Activated CD4-positive, alpha-beta T cell treated with anti-CD3 and anti-CD28 coated beads, Interleukin-2, Interleukin-4, amounts not matched to agents 100 ng/mL and 50 ng/mL, durations not matched to agents 16 hours and 8 hours (primary cell): Measurements from ENCODE around the gene GAPDH.
A peak's percentile ranks its signal among the peaks of the same experiment; 100 is the strongest.
"Not testable (repeated sequence)": the region's sequence is repeated elsewhere in the genome, so short reads cannot be mapped to it uniquely, and the experiment has no call there.

ENCODE experiments used
- DNase-seq: peaks from one replicate; pipeline ENCODE4 v3.0.0-alpha.2; 2020; ENCODE audit warnings: low spot score

Gene GAPDH

DNA sequence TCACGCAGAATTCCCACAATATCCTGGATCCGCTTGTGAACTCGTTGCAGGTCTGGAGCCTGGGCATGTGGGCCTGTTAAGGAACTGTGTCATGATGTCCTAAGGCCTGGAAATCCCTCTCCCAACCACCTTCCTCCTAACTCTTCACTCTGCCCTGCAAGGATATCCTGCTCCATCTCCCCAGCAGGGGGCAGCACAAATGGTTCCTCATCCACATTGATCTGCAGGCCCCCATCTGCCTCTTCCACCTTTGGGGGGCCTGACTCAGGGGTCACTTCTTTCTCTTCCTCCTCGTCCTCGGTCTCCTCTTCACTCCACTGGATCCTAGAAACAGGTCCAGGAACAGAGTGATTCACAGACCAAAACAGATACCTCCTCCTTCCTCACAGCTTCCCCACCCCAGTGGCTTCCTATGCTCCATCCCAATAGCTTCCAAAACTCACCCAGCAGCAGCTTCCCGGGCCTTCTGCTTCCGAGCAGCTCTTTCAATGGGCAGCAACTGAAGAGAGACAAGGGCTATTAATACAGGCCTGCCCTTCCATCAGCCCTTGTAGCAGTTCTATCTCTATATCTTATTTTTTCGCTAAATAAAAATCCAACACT, 29.2 kb downstream of the GAPDH start:
- DNase-seq: peak; percentile 56

DNA sequence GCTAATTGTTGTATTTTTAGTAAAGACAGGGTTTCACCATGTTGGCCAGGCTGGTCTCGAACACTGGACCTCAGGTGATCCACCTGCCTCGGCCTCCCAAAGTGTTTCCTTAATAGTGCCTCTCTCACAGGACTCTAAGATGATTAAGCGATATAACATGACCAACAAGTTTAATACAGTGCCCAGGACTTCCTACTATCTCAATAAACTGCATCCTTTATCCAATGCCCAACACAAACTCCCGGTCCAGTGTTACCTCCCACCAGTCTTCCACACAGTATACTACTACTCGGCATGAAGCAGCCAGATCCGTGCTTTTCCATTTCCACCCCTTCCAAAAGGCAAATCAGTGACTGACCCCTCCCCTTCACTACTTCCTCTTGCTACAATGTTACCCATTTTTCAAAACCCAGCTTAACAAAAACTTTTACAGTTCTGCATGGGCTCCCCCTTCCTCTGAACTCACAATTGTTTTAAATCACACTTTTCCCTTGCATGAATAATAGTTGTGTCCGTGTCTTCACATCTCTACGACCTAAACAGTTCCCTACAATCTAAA, 32.9 kb downstream of the GAPDH start:
- no peak for DNase-seq

DNA sequence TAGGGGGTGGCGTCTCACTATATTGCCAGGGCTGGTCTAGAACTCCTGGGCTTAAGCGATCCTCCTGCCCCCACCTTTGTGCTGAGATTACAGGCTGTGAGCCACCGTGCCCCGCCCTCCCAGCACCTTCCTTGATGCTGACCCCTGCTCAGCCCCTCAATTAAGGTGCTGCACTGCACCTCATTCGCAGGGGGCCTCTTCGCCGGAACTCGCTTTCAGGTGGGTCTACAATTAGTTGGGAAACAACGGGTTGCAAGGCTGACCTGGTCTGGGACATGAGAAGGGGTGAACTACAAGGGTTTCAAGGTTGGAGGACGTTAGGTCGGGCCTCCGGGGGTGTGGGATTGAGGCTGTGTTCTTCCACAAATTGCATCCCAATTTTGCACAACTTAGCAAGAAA, 35.0 kb downstream of the GAPDH start:
- DNase-seq: no peak

DNA sequence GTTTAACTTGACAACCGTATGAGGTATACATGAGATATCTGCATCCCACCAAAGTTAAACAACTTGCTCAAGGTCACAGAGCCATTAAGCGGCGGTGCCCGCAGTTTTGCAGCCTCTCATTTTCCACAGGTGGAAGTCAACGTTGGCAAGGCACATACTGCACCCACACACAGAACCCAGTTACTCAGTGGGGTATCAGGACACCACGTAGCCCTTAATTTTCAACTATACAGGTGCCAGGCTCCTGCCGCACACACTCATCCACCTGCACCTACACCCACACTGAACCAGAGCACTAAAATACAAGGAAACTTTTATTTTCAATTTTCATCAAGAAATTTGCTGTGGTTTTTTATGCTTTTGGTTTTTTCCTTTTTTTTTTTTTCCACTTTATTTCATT, 35.5 kb downstream of the GAPDH start:
- DNase-seq: no peak

DNA sequence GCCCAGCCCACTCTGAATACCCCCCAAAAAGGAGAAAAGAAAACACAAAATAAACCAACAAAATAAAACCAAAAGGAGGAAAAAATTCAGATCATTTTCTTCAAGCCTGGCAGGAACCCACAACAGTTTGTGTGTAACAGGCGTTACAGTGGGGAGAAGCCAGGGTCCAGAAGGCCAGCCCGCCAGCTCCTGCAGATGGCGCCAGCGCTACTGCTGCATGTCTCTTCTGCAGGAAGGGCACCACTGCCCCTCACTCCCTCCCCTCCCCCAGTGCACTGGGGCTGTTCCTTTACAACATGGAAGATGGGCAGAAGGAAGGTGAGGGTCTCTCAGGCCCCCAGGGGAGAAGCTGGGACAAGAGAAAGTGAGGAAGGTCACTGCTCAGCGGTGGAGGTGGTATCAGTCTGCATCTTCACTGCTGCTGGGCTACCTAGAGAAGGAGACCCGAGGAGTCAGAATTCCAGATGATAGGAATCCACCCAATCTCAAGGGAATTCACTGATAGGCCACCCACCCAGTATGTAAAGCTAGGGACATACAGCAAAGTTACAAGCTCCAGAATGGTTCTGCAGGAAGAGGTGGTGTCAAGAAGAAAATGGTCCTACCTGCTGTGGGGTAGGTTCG, 36.1 kb downstream of the GAPDH start:
- peak; percentile 53 for DNase-seq

DNA sequence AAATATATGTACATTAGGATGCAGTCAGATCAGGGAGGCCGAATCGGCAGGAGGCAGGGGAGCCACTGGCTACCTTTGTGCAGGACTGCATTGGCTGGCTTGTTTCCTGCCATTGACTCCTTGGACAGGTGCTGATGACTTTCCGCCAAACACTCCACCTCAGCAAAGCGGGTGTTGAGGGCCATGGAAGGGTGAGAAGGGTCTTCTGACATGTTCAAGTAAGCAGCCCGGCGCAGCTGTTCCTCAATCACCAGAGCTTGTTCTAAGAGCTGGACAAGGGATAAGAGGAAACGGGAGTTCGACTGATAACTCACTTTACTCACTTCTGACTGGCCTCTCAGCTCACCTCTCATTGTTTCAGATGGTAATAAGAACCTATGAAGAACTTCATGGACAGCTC, 38.7 kb downstream of the GAPDH start:
- no peak for DNase-seq

DNA sequence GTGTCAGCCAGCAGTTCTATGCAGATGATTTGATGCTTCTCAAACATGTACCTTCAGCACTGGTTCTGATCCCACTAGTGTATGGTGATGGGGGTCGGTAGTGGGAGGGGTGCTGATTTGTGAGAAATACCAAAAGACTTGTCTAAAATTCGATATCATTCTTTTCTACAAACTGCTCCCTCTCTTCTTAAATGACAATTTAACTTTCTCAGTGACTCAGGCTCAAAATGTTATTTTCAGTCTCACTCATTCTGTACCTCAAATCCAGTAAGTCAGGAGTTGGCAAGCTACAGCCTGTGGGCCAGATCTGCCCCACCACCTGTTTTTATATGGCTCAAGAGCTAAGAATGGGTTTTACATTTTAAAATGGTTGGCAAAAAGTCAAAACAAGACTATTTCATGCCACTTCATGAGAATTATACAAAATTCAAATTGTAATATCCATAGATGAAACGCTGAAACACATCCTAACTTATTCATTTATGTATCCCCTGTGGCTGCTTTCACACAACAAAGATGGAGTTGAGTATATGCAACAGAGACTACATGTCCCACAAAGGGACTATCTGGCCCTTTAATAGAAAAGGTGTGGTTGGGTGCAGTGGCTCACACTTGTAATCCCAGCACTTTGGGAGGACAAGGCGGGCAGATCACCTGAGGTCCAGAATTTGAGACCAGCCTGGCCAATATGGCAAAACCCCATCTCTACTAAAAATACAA, 40.4 kb downstream of the GAPDH start:
- peak; percentile 68 for DNase-seq

DNA sequence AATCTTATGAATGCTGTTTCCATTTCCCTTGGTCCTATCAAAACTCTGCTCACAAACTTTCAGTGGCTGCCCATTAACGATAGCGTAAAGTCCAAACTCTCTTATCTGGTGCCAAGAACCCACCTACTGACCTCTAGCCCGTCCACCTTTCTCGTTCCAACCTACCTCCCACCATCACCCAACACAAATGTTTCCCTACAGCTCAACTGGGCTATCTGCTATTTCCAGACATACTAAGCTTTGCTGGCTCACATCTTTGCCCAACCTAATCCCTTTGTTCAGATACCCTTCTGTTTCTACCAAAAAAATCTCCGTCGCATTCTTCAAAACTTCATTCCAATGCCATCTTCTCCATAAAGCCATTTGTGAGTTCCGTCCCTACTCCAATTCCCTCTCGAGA, 41.3 kb downstream of the GAPDH start:
- DNase-seq: no peak

DNA sequence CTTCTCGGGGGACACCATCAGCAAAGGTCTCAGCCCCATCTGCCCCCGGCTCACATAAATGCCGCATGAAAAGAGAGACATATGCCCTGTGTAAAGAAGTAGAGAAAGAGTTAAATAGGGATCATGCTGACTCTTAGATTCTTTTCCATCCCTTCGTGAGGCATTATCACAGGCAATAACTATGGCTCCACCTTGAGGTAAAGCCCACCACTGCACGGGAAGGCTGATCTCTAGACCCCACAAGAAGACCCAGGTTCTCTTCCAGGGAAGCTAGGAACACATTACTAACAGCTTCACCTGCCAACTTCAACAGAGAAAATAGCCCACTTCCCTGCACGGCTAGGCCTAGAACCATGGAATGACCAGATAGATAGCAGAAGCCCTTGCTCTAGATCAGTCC, 47.9 kb downstream of the GAPDH start:
- no peak for DNase-seq

DNA sequence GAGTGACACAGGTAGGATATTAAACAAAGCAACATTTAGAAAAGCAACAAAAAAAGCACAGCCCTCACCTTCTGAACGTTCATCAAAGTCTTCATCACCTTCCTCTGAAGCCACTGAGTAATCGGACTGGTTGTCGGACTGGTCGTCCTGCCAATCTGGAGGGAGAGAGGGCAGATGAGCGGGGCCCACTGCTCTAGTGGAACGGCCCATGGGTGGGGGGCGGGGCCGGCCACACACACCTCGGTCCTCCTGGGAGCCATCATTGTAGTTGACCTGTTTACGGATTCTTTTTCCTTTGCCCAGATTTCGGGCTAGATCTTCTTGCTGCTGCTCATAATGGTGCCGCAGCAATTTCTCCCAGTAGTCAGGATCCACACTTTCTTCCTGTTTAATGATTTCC, 48.6 kb downstream of the GAPDH start:
- no peak for DNase-seq

DNA sequence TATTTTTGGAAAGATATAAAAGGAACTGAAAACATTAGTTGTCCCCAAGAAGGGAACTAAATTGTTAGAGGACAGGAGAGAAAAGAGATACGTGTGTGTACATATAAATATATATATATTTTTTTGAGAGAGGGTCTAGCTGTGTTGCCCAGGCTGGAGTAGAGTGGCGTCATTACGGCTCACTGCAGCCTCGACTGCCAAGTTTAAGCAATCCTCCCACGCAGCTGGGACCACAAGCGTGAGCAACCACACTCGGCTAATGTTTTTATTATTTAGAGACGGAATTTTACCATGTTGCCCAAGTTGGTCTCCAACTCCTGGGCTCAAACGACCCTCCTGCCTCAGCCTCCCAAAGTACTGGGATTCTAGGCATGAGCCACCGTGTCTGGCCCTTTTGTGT, 50.0 kb downstream of the GAPDH start:
- DNase-seq: no peak

DNA sequence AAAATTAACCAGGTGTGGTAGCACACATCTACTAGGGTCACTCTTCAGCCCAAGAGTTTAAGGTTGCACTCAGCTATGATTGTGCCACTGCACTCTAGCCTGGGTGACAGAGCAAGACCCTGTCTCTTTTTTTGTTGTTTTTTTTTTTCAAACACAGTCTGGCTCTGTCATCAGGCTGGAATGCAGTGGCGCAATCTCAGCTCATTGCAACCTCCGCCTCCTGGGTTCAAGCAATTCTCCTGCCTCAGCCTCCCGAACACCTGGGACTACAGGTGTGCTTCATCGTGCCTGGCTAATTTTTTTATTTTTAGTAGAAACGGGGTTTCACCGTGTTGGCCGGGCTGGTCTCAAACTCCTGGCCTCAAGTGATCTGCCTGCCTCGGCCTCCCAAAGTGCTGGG, 52.3 kb downstream of the GAPDH start:
- not testable (repeated sequence) for DNase-seq
